T-cell (primary cell): Measurements from ENCODE around the gene MRPL24. TPM values are rescaled to one million over a fixed set of nuclear protein-coding genes. Genes with fewer than 3 reads are reported as not detected.

Experiments
- ATAC-seq, 4 experiments: fragments of 200-7000 bp in 3 of 4; fragments of 150-1000 bp in 1 of 4; cut with Tn5 transposase; replicated peaks in 1 of 4; 1 replicate in 3 of 4; 2 replicates in 1 of 4; pipeline ENCODE4 v1.10.0; 2021; ENCODE audit warnings: moderate library complexity in 3 of 4, mild to moderate bottlenecking in 2 of 4, moderate number of reproducible peaks in 1 of 4
- CTCF ChIA-PET, 2 donors: fragments of 300-600 bp; sonication (Branson Sonifier 250); formaldehyde crosslinking; loops; one replicate each; lab custom pipeline; 2022; ENCODE audit warnings: antibody characterized with exemption in 2 of 2; lab: Charles Lee
- POLR2A ChIA-PET, 2 donors: fragments of 300-600 bp; sonication (Branson Sonifier 250); formaldehyde crosslinking; loops; one replicate each; lab custom pipeline; 2022; ENCODE audit warnings: antibody characterized with exemption in 2 of 2; lab: Charles Lee
- DNase-seq, 35 experiments: peaks; one replicate each; pipeline versions ENCODE4 v3.0.0 to v3.0.0-alpha.2; 2013 to 2023
- H3K27ac ChIP-seq: one replicate; pipeline ENCODE4 v1.5.1; 2013; ENCODE audit warnings: low read length
- H3K27me3 ChIP-seq, 2 experiments: replicated peaks in 1 of 2; 1 replicate in 1 of 2; 2 replicates in 1 of 2; pipeline versions ENCODE4 v1.6.1 to v1.7.0; 2013; ENCODE audit warnings: low read length in 1 of 2, mixed read lengths in 1 of 2; ENCODE audit not compliant: control insufficient read depth in 2 of 2, insufficient read depth in 2 of 2; ENCODE audit errors: extremely low read depth in 1 of 2
- H3K36me3 ChIP-seq, 2 donors: 1 replicate in 1 of 2; 2 replicates in 1 of 2; pipeline versions ENCODE4 v1.6.1 to v1.7.0; 2013; ENCODE audit warnings: low read length in 1 of 2; ENCODE audit not compliant: control insufficient read depth in 2 of 2, insufficient read depth in 1 of 2; ENCODE audit errors: extremely low read depth in 1 of 2
- H3K4me1 ChIP-seq, 2 experiments: 1 replicate in 1 of 2; 2 replicates in 1 of 2; pipeline versions ENCODE4 v1.6.1 to v1.7.0; 2013; ENCODE audit warnings: low read length in 2 of 2, mixed read lengths in 1 of 2; ENCODE audit not compliant: insufficient read depth in 2 of 2, control insufficient read depth in 1 of 2; ENCODE audit errors: extremely low read depth in 1 of 2
- H3K4me3 ChIP-seq, 2 donors: 1 replicate in 1 of 2; 2 replicates in 1 of 2; pipeline versions ENCODE4 v1.5.1 to v1.7.0; 2013; ENCODE audit warnings: mild to moderate bottlenecking in 2 of 2, low read length in 1 of 2, moderate library complexity in 1 of 2; ENCODE audit not compliant: control insufficient read depth in 1 of 2; ENCODE audit errors: extremely low read depth in 1 of 2
- H3K9me3 ChIP-seq: 2 replicates; pipeline ENCODE4 v1.7.0; 2013
- H3K27ac Mint-ChIP-seq, 2 donors: one replicate each; pipeline ENCODE4 v1.8.0; 2020 to 2021; ENCODE audit warnings: mild to moderate bottlenecking in 2 of 2, mixed read lengths in 2 of 2
- H3K27me3 Mint-ChIP-seq, 2 donors: one replicate each; pipeline ENCODE4 v1.8.0; 2021 to 2022; ENCODE audit warnings: mixed read lengths in 2 of 2
- H3K36me3 Mint-ChIP-seq: one replicate; pipeline ENCODE4 v1.8.0; 2021; ENCODE audit warnings: mixed read lengths
- H3K4me1 Mint-ChIP-seq, 3 donors: one replicate each; pipeline ENCODE4 v1.8.0; 2020 to 2022; ENCODE audit warnings: mixed read lengths in 3 of 3, mild to moderate bottlenecking in 1 of 3
- H3K4me3 Mint-ChIP-seq, 3 donors: one replicate each; pipeline ENCODE4 v1.8.0; 2020 to 2022; ENCODE audit warnings: mild to moderate bottlenecking in 3 of 3, mixed read lengths in 3 of 3, moderate library complexity in 3 of 3
- H3K9me3 Mint-ChIP-seq, 3 donors: one replicate each; pipeline ENCODE4 v1.8.0; 2020 to 2022; ENCODE audit warnings: mixed read lengths in 3 of 3
- WGBS: methylation state at CpG from one replicate; pipeline ENCODE4 v1.1.5; 2013; ENCODE audit warnings: missing lambda C conversion rate; ENCODE audit not compliant: insufficient coverage; 5-methylcytosine and 5-hydroxymethylcytosine counted together
- total RNA-seq, 35 experiments: library from RNA in 6 of 35; stranded (reverse) in 6 of 35; fragments of 120-200 nt in 1 of 35; gene quantifications; one replicate each; pipeline versions ENCODE4 v1.2.1 to v1.2.4 and lab custom pipeline; 2013 to 2026

MRPL24 gene
- total RNA-seq, 5 donors from 2014 or later (not counting 1 experiment from before 2014, with no cell fraction given) = 23.8 to 66.6 (median 52.6) TPM

- no peaks in the 10 kb centered on the region for H3K27me3 Mint-ChIP-seq
- H3K36me3 Mint-ChIP-seq = peaks cover 31% of the 10 kb centered on the region
- 100% methylated on average over 1 of the region's 4 CpGs for WGBS
- DNase-seq = no peak
- no peaks in the 10 kb centered on the region for H3K9me3 Mint-ChIP-seq
- no peak overlapping the region for H3K27ac ChIP-seq
- H3K27me3 ChIP-seq = no peaks in the 10 kb centered on the region
- H3K9me3 ChIP-seq = no peaks in the 10 kb centered on the region
- H3K4me3 Mint-ChIP-seq = no peak overlapping the region
- no peak for ATAC-seq
- no peak overlapping the region for H3K27ac Mint-ChIP-seq
- peaks cover 4 to 27% of the 10 kb centered on the region in 2 donors for H3K36me3 ChIP-seq
- POLR2A ChIA-PET = no interaction called here
- peaks cover 0 to 1% (median 0%) of the 10 kb centered on the region in 3 donors for H3K4me1 Mint-ChIP-seq
- no peak overlapping the region for H3K4me3 ChIP-seq
- H3K4me1 ChIP-seq = no peaks in the 10 kb centered on the region
- CTCF ChIA-PET = interaction anchor here (0.6 to 1.9 kb wide), 3 partner anchors 9 to 18 kb away, joined by 3 to 6 read pairs (median 3); no protein-coding TSS in a partner anchor
These were observed 23.5 kb downstream of the MRPL24 start for GRCh38 chr1:156717351-156717750.

GRCh38 chr1:156714830-156715229 is 26.1 kb downstream of the MRPL24 start:
- H3K4me3 ChIP-seq = no peak overlapping the region
- Mint-ChIP-seq H3K27ac (peak overlapping the region in 1 of 2 donors; percentile 21), H3K4me3 (no peak overlapping the region), H3K36me3 (peaks cover 18% of the 10 kb centered on the region), H3K27me3 (no peaks in the 10 kb centered on the region), H3K9me3 (no peaks in the 10 kb centered on the region), H3K4me1 (no peaks in the 10 kb centered on the region)
- POLR2A ChIA-PET = no interaction called here
- CTCF ChIA-PET = interaction anchor here in 1 of 2 donors (0.9 kb wide), 1 partner anchor 11 kb away, joined by 3 read pairs; no protein-coding TSS in a partner anchor
- no peaks in the 10 kb centered on the region for H3K9me3 ChIP-seq
- ATAC-seq (no peak), DNase-seq (no peak)
- H3K27ac ChIP-seq = no peak overlapping the region
- no peaks in the 10 kb centered on the region for H3K4me1 ChIP-seq
- 100% methylated on average over 3 of the region's 3 CpGs for WGBS
- H3K27me3 ChIP-seq = no peaks in the 10 kb centered on the region
- H3K36me3 ChIP-seq = peaks cover 0 to 10% of the 10 kb centered on the region in 2 donors

GRCh38 chr1:156712626-156713025 is 28.3 kb downstream of the MRPL24 start:
- Mint-ChIP-seq H3K4me1 (peaks cover 0 to under 1% (median 0%) of the 10 kb centered on the region in 3 donors), H3K27ac (no peak overlapping the region), H3K27me3 (no peaks in the 10 kb centered on the region), H3K36me3 (peaks cover 17% of the 10 kb centered on the region), H3K9me3 (no peaks in the 10 kb centered on the region), H3K4me3 (no peak overlapping the region)
- H3K4me1 ChIP-seq = peaks cover 0 to 2% of the 10 kb centered on the region in 2 experiments
- POLR2A ChIA-PET = no interaction called here
- no peaks in the 10 kb centered on the region for H3K27me3 ChIP-seq
- no peak overlapping the region for H3K27ac ChIP-seq
- H3K4me3 ChIP-seq = no peak overlapping the region
- peaks cover 0 to 3% of the 10 kb centered on the region in 2 donors for H3K36me3 ChIP-seq
- no peaks in the 10 kb centered on the region for H3K9me3 ChIP-seq
- ATAC-seq (no peak), DNase-seq (no peak)
- CTCF ChIA-PET = no interaction called here
- WGBS = 100% methylated on average over 2 of the region's 3 CpGs

- no peak overlapping the region for H3K27ac Mint-ChIP-seq
- Histone ChIP-seq H3K27ac (no peak overlapping the region), H3K9me3 (no peaks in the 10 kb centered on the region), H3K4me3 (no peak overlapping the region), H3K36me3 (no peaks in the 10 kb centered on the region), H3K27me3 (no peaks in the 10 kb centered on the region), H3K4me1 (peaks cover 10 to 16% of the 10 kb centered on the region in 2 experiments)
- 76% methylated on average over 3 of the region's 9 CpGs for WGBS
- H3K4me1 Mint-ChIP-seq = peaks cover 8 to 12% (median 11%) of the 10 kb centered on the region in 3 donors
- DNase-seq (no peak), ATAC-seq (no peak)
- no peaks in the 10 kb centered on the region for H3K9me3 Mint-ChIP-seq
- ChIA-PET CTCF (interaction anchor here in 1 of 2 donors (1.0 kb wide), 1 partner anchor 22 kb away, joined by 3 read pairs; no protein-coding TSS in a partner anchor), POLR2A (interaction anchor here in 1 of 2 donors (0.6 kb wide), 1 partner anchor 101 kb away, joined by 4 read pairs; no protein-coding TSS in a partner anchor)
- H3K4me3 Mint-ChIP-seq = no peak overlapping the region
- no peaks in the 10 kb centered on the region for H3K27me3 Mint-ChIP-seq
- H3K36me3 Mint-ChIP-seq = peaks cover 13% of the 10 kb centered on the region
These were observed 29.7 kb downstream of the MRPL24 start for GRCh38 chr1:156711011-156711817.

- no peaks in the 10 kb centered on the region for H3K27me3 Mint-ChIP-seq
- no peaks in the 10 kb centered on the region for H3K9me3 Mint-ChIP-seq
- Histone ChIP-seq H3K4me3 (no peak overlapping the region), H3K36me3 (no peaks in the 10 kb centered on the region), H3K27me3 (peaks cover 0 to 12% of the 10 kb centered on the region in 2 experiments), H3K4me1 (peaks cover 14 to 29% of the 10 kb centered on the region in 2 experiments), H3K27ac (no peak overlapping the region), H3K9me3 (no peaks in the 10 kb centered on the region)
- CTCF ChIA-PET = no interaction called here
- peak overlapping the region in 1 of 2 donors; percentile 56 for H3K27ac Mint-ChIP-seq
- H3K4me1 Mint-ChIP-seq = peaks cover 18 to 23% (median 22%) of the 10 kb centered on the region in 3 donors
- ATAC-seq = no peak
- H3K4me3 Mint-ChIP-seq = no peak overlapping the region
- DNase-seq = no peak
- POLR2A ChIA-PET = interaction anchor here in 1 of 2 donors (0.5 to 0.6 kb wide), 2 partner anchors 42 to 66 kb away, joined by 3 to 6 read pairs; partner anchors contain the start of gene HDGF
- WGBS = 94% methylated on average over 6 of the region's 11 CpGs
- no peaks in the 10 kb centered on the region for H3K36me3 Mint-ChIP-seq
These were observed 31.0 kb downstream of the MRPL24 start for GRCh38 chr1:156709757-156710489.

GRCh38 chr1:156709031-156709430 is 31.9 kb downstream of the MRPL24 start:
- Histone ChIP-seq H3K27ac (no peak overlapping the region), H3K4me3 (no peak overlapping the region), H3K4me1 (peaks cover 14 to 36% of the 10 kb centered on the region in 2 experiments), H3K27me3 (peaks cover 5 to 20% of the 10 kb centered on the region in 2 experiments), H3K9me3 (no peaks in the 10 kb centered on the region), H3K36me3 (no peaks in the 10 kb centered on the region)
- Mint-ChIP-seq H3K36me3 (no peaks in the 10 kb centered on the region), H3K4me1 (peaks cover 18 to 29% (median 29%) of the 10 kb centered on the region in 3 donors), H3K4me3 (no peak overlapping the region), H3K9me3 (no peaks in the 10 kb centered on the region), H3K27ac (peak overlapping the region in 1 of 2 donors; percentile 56), H3K27me3 (peaks cover 6% of the 10 kb centered on the region in 2 donors)
- ATAC-seq = no peak
- ChIA-PET POLR2A (no interaction called here), CTCF (interaction anchor here (0.9 to 1.0 kb wide), 2 partner anchors 17 to 19 kb away, joined by 3 to 4 read pairs; no protein-coding TSS in a partner anchor)
- 97% methylated on average over 3 of the region's 4 CpGs for WGBS
- no peak for DNase-seq
